Mucosa of descending colon (tissue), 3 donors: ENCODE data around the gene JMJD1C. TPM values are rescaled to one million over a fixed set of nuclear protein-coding genes. Genes with fewer than 3 reads are reported as not detected.

Experiments
- ATAC-seq: fragments of 200-7000 bp; cut with Tn5 transposase; one replicate; pipeline ENCODE4 v1.9.1; 2020; ENCODE audit warnings: mild to moderate bottlenecking, moderate library complexity
- DNase-seq, 3 donors: peaks; one replicate each; pipeline ENCODE4 v3.0.0-alpha.2; 2020
- H3K36me3 ChIP-seq: fragments of 200-600 bp; one replicate; pipeline ENCODE4 v1.8.0; 2021; ENCODE audit warnings: low read depth, mild to moderate bottlenecking
- H3K4me1 ChIP-seq: fragments of 200-600 bp; one replicate; pipeline ENCODE4 v1.8.0; 2021; ENCODE audit warnings: low read depth, mild to moderate bottlenecking
- H3K4me3 ChIP-seq: fragments of 200-600 bp; one replicate; pipeline ENCODE4 v1.8.0; 2021; ENCODE audit warnings: mild to moderate bottlenecking
- H3K9me3 ChIP-seq: fragments of 200-600 bp; one replicate; pipeline ENCODE4 v1.8.0; 2021; ENCODE audit warnings: mild to moderate bottlenecking
- intact Hi-C, 2 donors: fragments of 100-400 bp; cut with DNase I in 1 of 2; cut with micrococcal nuclease in 1 of 2; formaldehyde crosslinking; loops; one replicate each; pipeline versions ENCODE4 v1.11.0 to v1.11.1; 2022; cut with DNase I, micrococcal nuclease
- total RNA-seq, 3 donors: library from RNA; stranded (reverse); fragmentation: NEBNext Ultra II Directional in 2 of 3; extraction: Animal tissue kit (Norgen Biotek cat#: 25700) in 2 of 3; gene quantifications; one replicate each; pipeline versions ENCODE4 v1.2.1 to v1.2.4, GENCODE V29; 2021 to 2023
- TF ChIP-seq, protein P1 (sequence below): fragments of 200-600 bp; IDR thresholded peaks from one replicate; pipeline ENCODE4 v1.8.0; 2022; ENCODE audit warnings: antibody characterized with exemption, mild to moderate bottlenecking
- donor health status: DM: no; HTN: no; CAD: no; lungs with moderate emphysema.
- donor health status: DM: no; HTN: no; CAD: no.
- donor health status: DM: no; HTN: yes; CAD: no.

Gene JMJD1C
- total RNA-seq, 3 donors from 2014 or later: 54.1 to 83.8 (median 82.1) TPM

DNA sequence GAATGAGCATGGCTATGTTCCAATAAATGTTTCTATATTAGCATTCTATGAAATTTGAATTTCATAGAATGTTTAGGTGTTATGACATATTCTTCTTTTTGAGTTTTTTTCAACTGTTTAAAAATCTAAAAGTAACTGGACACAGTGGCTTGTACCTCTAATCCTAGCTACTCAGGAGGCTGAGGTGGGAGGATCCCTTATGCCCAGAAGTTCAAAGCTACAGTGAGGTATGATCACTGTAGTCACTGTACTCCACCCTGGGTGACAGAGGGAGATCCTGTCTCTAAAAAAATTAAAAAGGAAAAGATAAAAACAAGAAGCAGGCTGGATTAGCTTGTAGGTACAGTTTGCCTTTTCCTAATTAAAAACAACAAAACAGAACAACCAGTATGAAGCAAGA is 237.5 kb downstream of the JMJD1C start:
- H3K4me1 ChIP-seq: peaks cover 2% of the 10 kb centered on the region
- H3K4me3 ChIP-seq: no peak overlapping the region
- TF ChIP-seq, protein P1, sequence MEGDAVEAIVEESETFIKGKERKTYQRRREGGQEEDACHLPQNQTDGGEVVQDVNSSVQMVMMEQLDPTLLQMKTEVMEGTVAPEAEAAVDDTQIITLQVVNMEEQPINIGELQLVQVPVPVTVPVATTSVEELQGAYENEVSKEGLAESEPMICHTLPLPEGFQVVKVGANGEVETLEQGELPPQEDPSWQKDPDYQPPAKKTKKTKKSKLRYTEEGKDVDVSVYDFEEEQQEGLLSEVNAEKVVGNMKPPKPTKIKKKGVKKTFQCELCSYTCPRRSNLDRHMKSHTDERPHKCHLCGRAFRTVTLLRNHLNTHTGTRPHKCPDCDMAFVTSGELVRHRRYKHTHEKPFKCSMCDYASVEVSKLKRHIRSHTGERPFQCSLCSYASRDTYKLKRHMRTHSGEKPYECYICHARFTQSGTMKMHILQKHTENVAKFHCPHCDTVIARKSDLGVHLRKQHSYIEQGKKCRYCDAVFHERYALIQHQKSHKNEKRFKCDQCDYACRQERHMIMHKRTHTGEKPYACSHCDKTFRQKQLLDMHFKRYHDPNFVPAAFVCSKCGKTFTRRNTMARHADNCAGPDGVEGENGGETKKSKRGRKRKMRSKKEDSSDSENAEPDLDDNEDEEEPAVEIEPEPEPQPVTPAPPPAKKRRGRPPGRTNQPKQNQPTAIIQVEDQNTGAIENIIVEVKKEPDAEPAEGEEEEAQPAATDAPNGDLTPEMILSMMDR: no peak

DNA sequence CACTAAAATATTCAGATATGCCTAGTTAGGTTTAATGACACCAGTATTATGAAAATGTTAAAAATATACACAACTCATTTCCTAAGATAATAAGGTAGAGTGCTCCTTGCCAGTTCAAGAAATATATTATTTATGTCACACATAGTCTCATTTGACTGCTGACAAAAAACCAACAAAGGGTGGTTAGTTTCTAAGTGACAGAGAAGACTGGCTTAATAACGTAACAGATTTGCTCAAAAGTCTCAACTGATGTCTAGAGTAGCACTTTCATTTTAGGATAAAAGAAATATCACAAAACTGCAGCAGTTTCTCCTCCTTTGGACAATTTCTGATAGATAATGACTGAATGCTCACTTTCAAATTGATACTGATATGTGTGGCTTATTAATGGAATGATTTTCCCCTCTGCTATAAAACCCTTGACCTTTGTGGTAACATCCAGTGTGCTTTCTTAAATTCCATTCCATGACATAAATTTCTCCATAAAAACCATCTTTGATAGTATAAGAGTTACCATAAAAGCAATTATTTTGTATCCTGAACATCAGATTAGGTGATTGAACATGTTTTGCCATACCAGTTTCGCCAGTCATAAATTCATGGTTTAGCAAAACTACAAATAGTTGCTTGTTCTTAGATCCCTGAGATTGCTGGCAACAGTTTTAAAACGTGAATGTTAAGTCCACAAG is 238.4 kb downstream of the JMJD1C start:
- Histone ChIP-seq H3K9me3 (no peaks in the 10 kb centered on the region), H3K36me3 (no peaks in the 10 kb centered on the region), H3K4me3 (no peak overlapping the region), H3K4me1 (peaks cover 2% of the 10 kb centered on the region)
- TF ChIP-seq, protein P1: no peak
- DNase-seq: no peak
- ATAC-seq: no peak
- intact Hi-C loops: no loop called here

More for the DNA sequence above, 237.5 kb downstream of the JMJD1C start:
- intact Hi-C loops: no loop called here
- H3K36me3 ChIP-seq: no peaks in the 10 kb centered on the region
- H3K9me3 ChIP-seq: no peaks in the 10 kb centered on the region
- peak; percentile 34 for ATAC-seq
- DNase-seq: no peak

DNA sequence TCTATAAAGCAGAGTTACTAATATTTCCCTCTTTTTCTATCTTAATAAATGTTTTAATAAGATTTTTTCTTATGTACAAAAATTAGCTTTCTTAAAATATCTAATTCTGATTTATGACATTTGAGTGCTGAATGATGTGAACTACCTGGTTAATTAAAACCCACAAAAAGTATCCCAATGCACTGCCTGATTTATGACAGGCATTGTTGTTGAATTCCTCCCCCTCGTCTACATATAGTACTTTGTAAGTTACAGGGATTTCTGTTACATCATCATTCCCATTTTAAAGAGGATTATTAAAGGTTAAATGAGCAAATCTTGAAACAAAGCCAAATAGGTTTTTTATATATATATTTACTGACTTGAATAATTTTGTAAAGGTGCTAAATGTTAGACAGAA is 241.5 kb downstream of the JMJD1C start:
- DNase-seq (no peak), ATAC-seq (no peak)
- H3K4me3 ChIP-seq: no peak overlapping the region
- H3K9me3 ChIP-seq: no peaks in the 10 kb centered on the region
- intact Hi-C loops: no loop called here
- H3K4me1 ChIP-seq: peaks cover 9% of the 10 kb centered on the region
- TF ChIP-seq, protein P1: no peak
- no peaks in the 10 kb centered on the region for H3K36me3 ChIP-seq

DNA sequence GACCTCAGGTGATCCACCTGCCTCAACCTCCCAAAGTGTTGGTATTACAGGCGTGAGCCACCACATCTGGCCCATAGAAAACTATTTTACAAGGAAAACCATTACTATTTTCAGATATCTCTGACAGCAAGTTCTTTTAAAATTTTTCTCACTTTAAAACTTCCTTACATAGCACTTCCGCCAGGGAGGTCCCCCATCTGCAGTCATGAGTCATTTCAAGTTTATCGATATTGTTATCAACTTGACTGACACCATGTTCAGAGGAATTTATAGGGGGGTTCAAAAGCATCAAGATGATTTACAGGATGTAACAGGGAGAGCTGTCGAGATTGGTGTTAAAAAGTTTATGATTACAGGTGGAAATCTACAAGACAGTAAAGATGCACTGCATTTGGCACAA is 243.8 kb downstream of the JMJD1C start:
- Histone ChIP-seq H3K9me3 (no peaks in the 10 kb centered on the region), H3K4me1 (peaks cover 18% of the 10 kb centered on the region), H3K4me3 (no peak overlapping the region), H3K36me3 (no peaks in the 10 kb centered on the region)
- intact Hi-C loops: no loop called here
- TF ChIP-seq, protein P1: no peak
- DNase-seq (no peak), ATAC-seq (no peak)

DNA sequence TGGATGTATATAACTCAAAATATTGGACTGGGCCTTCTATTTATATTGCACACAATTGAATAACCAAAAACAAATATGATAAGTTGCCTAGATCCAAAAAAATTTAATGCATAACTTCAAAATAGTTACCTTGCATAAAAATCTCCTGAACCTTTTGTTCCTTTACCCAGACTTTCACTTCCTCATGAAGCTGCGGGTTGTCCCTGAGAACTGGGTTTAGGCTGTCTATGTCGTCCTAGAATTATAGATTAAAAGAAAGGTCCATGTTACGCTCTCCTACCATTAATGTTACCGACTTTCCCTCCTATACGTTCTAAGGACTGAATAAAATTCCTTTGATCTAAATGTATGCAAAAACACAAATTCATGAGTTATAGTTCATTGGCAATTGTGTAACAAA is 246.0 kb downstream of the JMJD1C start:
- ATAC-seq (no peak), DNase-seq (no peak)
- no peak overlapping the region for H3K4me3 ChIP-seq
- intact Hi-C loops: loop anchor here in 1 of 2 donors (5.0 to 10.0 kb wide), 2 partner anchors 408 to 505 kb away; no protein-coding TSS in a partner anchor
- peaks cover 20% of the 10 kb centered on the region for H3K4me1 ChIP-seq
- TF ChIP-seq, protein P1: no peak
- no peaks in the 10 kb centered on the region for H3K36me3 ChIP-seq
- H3K9me3 ChIP-seq: no peaks in the 10 kb centered on the region
